Measurements from ENCODE around the gene B3GALT6.

DNA sequence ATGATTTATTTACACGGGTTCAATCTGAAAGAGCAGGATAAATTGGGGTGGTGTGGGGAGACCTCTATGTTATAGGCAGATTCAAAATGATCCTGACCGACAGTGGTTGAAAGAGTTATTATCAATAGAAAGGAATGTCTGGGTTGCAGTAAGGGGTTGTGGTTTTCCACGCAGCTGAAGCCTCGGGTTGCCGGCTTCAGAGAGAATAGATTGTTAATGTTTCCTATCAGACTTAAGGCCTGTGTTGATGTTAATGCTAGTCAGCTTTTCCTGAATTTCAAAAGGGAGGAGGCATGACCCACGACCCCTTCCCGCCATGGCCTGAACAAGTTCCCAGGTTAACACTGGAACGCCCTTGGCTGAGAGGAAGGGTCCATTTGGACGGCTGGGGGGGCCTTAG lies 43.8 kb downstream of the B3GALT6 start:
- TF ChIP-seq POLR2A (IDR thresholded peaks at IDR 0.05) (no peak), CTCF (IDR thresholded peaks at IDR 0.05) (no peak), EP300 (IDR thresholded peaks at IDR 0.05) (no peak)
